ENCODE measurements around the gene DAP. TPM values are rescaled to one million over a fixed set of nuclear protein-coding genes. Genes with fewer than 3 reads are reported as not detected.

The DAP gene
- total and polyA plus RNA-seq, 2 of the 13 experiments (the other 11 are each of a cell fraction or from before 2014, with no cell fraction given): 22.0 to 57.5 TPM

- TF ChIP-seq AFF4 (CRISPR knock-in tag; IDR thresholded peaks at IDR 0.05) (no peak), PHB2 (IDR thresholded peaks at IDR 0.05; ENCODE audit: partially characterized antibody) (no peak), GATAD1 (CRISPR knock-in tag; IDR thresholded peaks at IDR 0.05) (no peak), LCORL (IDR thresholded peaks at IDR 0.05) (no peak), LCORL (CRISPR knock-in tag; IDR thresholded peaks at IDR 0.05) (no peak), ZNF644 (CRISPR knock-in tag; IDR thresholded peaks at IDR 0.05; ENCODE audit: low read depth) (no peak), ZKSCAN5 (CRISPR knock-in tag; IDR thresholded peaks at IDR 0.05) (no peak)
Observed at GRCh38 chr5:10736808-10737207, 24.2 kb downstream of the DAP start (continued).

- no peak overlapping the region for H3K27ac ChIP-seq (ENCODE audit: extremely low read length, insufficient read depth, low read length)
- intact Hi-C loops (cut with micrococcal nuclease; ENCODE audit: unreplicated experiment) (no loop called here), in situ Hi-C loops (cut with HindIII; ENCODE audit: extremely low pct_ligation_motif_present, low pct_unique_long_range_greater_than_20kb) (no loop called here)
- WGBS (ENCODE audit: low lambda C conversion rate): 88% methylated on average over 9 of the region's 11 CpGs
- no peak for DNase-seq (ENCODE audit: low spot score)
- ChIA-PET CTCF (ENCODE audit: low intra/inter-chr PET ratio, low total read pairs) (no interaction called here), POLR2A (no interaction called here)
- H3K9ac ChIP-seq (ENCODE audit: insufficient read depth, low read depth, low read length): no peak overlapping the region
- no peaks in the 10 kb centered on the region for H3K9me3 ChIP-seq (ENCODE audit: low read length)
- no peak for FAIRE-seq
- BruUV-seq (replicated peaks): no TSS peak
- no peak overlapping the region for H2AFZ ChIP-seq (ENCODE audit: low read length)
- peaks cover 21% of the 10 kb centered on the region for H3K79me2 ChIP-seq (ENCODE audit: insufficient read depth, low read length)
- no peak overlapping the region for H3K4me3 ChIP-seq (replicated peaks in 1 of 3; ENCODE audit: insufficient read depth in 1 of 3, low read depth in 2 of 3, low read length in 3 of 3)
- H4K20me1 ChIP-seq (ENCODE audit: insufficient read depth, low read length): peaks cover 12% of the 10 kb centered on the region; the same call in 1 of the 2 replicates
- H3K36me3 ChIP-seq (replicated peaks in 1 of 2; ENCODE audit: control insufficient read depth in 1 of 2, insufficient read depth in 2 of 2, low read length in 2 of 2): peaks cover 16 to 70% of the 10 kb centered on the region in 2 experiments
- no peak for ATAC-seq
- no peak overlapping the region for H3K4me2 ChIP-seq (ENCODE audit: low read depth, low read length)
- no peaks in the 10 kb centered on the region for H3K27me3 ChIP-seq (ENCODE audit: control insufficient read depth in 1 of 2, insufficient read depth in 2 of 2, low read length in 2 of 2)
- peaks cover 7% of the 10 kb centered on the region; the same call in 1 of the 2 replicates for H3K4me1 ChIP-seq (ENCODE audit: insufficient read depth, low read length)
- TF ChIP-seq ZSCAN25 (CRISPR knock-in tag; IDR thresholded peaks at IDR 0.05) (no peak), ZNF225 (CRISPR knock-in tag; IDR thresholded peaks at IDR 0.05) (no peak), THAP11 (CRISPR knock-in tag; IDR thresholded peaks at IDR 0.05) (no peak), ZBTB1 (CRISPR knock-in tag; IDR thresholded peaks at IDR 0.05; ENCODE audit: borderline replicate concordance) (no peak), HDAC2 (CRISPR knock-in tag; IDR thresholded peaks at IDR 0.05) (no peak), BRD4 (CRISPR knock-in tag; IDR thresholded peaks at IDR 0.05) (no peak), MNT (IDR thresholded peaks at IDR 0.05) (no peak), KDM5B (CRISPR knock-in tag; IDR thresholded peaks at IDR 0.05; ENCODE audit: borderline replicate concordance) (no peak), ERF (CRISPR knock-in tag; IDR thresholded peaks at IDR 0.05) (no peak), NFIC (IDR thresholded peaks at IDR 0.05; ENCODE audit: low read length) (no peak)
- TF ChIP-seq, protein P1, sequence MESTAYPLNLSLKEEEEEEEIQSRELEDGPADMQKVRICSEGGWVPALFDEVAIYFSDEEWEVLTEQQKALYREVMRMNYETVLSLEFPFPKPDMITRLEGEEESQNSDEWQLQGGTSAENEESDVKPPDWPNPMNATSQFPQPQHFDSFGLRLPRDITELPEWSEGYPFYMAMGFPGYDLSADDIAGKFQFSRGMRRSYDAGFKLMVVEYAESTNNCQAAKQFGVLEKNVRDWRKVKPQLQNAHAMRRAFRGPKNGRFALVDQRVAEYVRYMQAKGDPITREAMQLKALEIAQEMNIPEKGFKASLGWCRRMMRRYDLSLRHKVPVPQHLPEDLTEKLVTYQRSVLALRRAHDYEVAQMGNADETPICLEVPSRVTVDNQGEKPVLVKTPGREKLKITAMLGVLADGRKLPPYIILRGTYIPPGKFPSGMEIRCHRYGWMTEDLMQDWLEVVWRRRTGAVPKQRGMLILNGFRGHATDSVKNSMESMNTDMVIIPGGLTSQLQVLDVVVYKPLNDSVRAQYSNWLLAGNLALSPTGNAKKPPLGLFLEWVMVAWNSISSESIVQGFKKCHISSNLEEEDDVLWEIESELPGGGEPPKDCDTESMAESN (CRISPR knock-in tag; conservative IDR thresholded peaks at IDR 0.05): no peak
- TF ChIP-seq, protein P2, sequence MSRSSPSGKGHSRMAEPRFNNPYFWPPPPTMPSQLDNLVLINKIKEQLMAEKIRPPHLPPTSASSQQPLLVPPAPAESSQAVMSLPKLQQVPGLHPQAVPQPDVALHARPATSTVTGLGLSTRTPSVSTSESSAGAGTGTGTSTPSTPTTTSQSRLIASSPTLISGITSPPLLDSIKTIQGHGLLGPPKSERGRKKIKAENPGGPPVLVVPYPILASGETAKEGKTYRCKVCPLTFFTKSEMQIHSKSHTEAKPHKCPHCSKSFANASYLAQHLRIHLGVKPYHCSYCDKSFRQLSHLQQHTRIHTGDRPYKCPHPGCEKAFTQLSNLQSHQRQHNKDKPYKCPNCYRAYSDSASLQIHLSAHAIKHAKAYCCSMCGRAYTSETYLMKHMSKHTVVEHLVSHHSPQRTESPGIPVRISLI (CRISPR knock-in tag; IDR thresholded peaks at IDR 0.05; ENCODE audit: borderline replicate concordance): no peak
Observed at GRCh38 chr5:10736354-10736753, 24.7 kb downstream of the DAP start.

Measured in HepG2 (cell line).